Activated CD4-positive, alpha-beta T cell treated with anti-CD3 and anti-CD28 coated beads for 1 hour (primary cell): ENCODE data around the gene NCEH1.
"Not testable (repeated sequence)": the region's sequence is repeated elsewhere in the genome, so short reads cannot be mapped to it uniquely, and the experiment has no call there.

ENCODE experiments used
- DNase-seq: peaks from one replicate; pipeline ENCODE4 v3.0.0-alpha.2; 2020

NCEH1 gene

GRCh38 chr3:172710664-172711453, at the start of gene NCEH1:
Gene NCEH1 (minus strand): TSS chr3:172711067. CDS start chr3:172710984, 83 bp downstream.
- peak; percentile 49 for DNase-seq

- DNase-seq = not testable (repeated sequence)
Measured at GRCh38 chr3:172760416-172760815, 49.5 kb upstream of the NCEH1 start.

GRCh38 chr3:172753125-172753524, 42.3 kb upstream of the NCEH1 start:
- DNase-seq = no peak

GRCh38 chr3:172752651-172753050, 41.8 kb upstream of the NCEH1 start:
- DNase-seq = no peak

GRCh38 chr3:172751175-172751704, 40.4 kb upstream of the NCEH1 start:
- no peak for DNase-seq

- DNase-seq = peak; percentile 94
Measured at GRCh38 chr3:172750368-172751174, 39.7 kb upstream of the NCEH1 start, which contains the start of gene ECT2. Gene ECT2 (plus strand): TSS chr3:172750726. CDS start chr3:172754531, 3,805 bp downstream.

- DNase-seq = no peak
Measured at GRCh38 chr3:172750069-172750367, 39.2 kb upstream of the NCEH1 start.

- no peak for DNase-seq
Measured at GRCh38 chr3:172749230-172749965, 38.5 kb upstream of the NCEH1 start.

- DNase-seq = no peak
Measured at GRCh38 chr3:172746475-172746874, 35.6 kb upstream of the NCEH1 start.

- no peak for DNase-seq
Measured at GRCh38 chr3:172739462-172739861, 28.6 kb upstream of the NCEH1 start.

GRCh38 chr3:172735014-172735413, 24.1 kb upstream of the NCEH1 start:
- no peak for DNase-seq

- DNase-seq = no peak
Measured at GRCh38 chr3:172726380-172726779, 15.5 kb upstream of the NCEH1 start.

- not testable (repeated sequence) for DNase-seq
Measured at GRCh38 chr3:172722536-172723040, 11.7 kb upstream of the NCEH1 start.

- no peak for DNase-seq
Measured at GRCh38 chr3:172717493-172718088, 6.7 kb upstream of the NCEH1 start.

- DNase-seq = no peak
Measured at GRCh38 chr3:172716476-172716875, 5.6 kb upstream of the NCEH1 start.

GRCh38 chr3:172713316-172713715, 2.4 kb upstream of the NCEH1 start:
- DNase-seq = no peak

- no peak for DNase-seq
Measured at GRCh38 chr3:172711454-172711795, 558 bp upstream of the NCEH1 start.

- DNase-seq = no peak
Measured at GRCh38 chr3:172709774-172710663, 848 bp downstream of the NCEH1 start.

GRCh38 chr3:172708921-172709773, 1.7 kb downstream of the NCEH1 start:
- DNase-seq = no peak

- no peak for DNase-seq
Measured at GRCh38 chr3:172707967-172708366, 2.9 kb downstream of the NCEH1 start.

- DNase-seq = no peak
Measured at GRCh38 chr3:172707030-172707429, 3.8 kb downstream of the NCEH1 start.
